Liver (tissue), 9 donors: ENCODE measurements around the gene CEND1. TPM values are rescaled to one million over a fixed set of nuclear protein-coding genes. Genes with fewer than 3 reads are reported as not detected.

Experiments used
- DNase-seq: peaks from one replicate; pipeline ENCODE4 v3.0.0-alpha.2; 2017; ENCODE audit warnings: low spot score
- H3K27ac ChIP-seq, 2 donors: one replicate each; pipeline ENCODE4 v1.7.0; 2013; ENCODE audit warnings: inconsistent platforms in 2 of 2, low read length in 2 of 2, control low read depth in 1 of 2, low read depth in 1 of 2, mild to moderate bottlenecking in 1 of 2
- H3K27me3 ChIP-seq, 4 donors: one replicate each; pipeline versions ENCODE4 v1.6.1 to v1.7.0; 2013; ENCODE audit warnings: low read length in 3 of 4, inconsistent platforms in 1 of 4, mild to moderate bottlenecking in 1 of 4, moderate library complexity in 1 of 4; ENCODE audit not compliant: control insufficient read depth in 4 of 4, insufficient read depth in 4 of 4
- H3K36me3 ChIP-seq, 4 donors: one replicate each; pipeline versions ENCODE4 v1.6.1 to v1.7.0; 2013; ENCODE audit warnings: low read length in 3 of 4, mild to moderate bottlenecking in 3 of 4, low read depth in 1 of 4, moderate library complexity in 1 of 4; ENCODE audit not compliant: control insufficient read depth in 4 of 4, insufficient read depth in 3 of 4
- H3K4me1 ChIP-seq, 4 donors: one replicate each; pipeline versions ENCODE4 v1.6.1 to v1.7.0; 2013; ENCODE audit warnings: low read length in 3 of 4, mild to moderate bottlenecking in 3 of 4, moderate library complexity in 1 of 4; ENCODE audit not compliant: control insufficient read depth in 4 of 4, insufficient read depth in 4 of 4
- H3K4me3 ChIP-seq, 3 donors: one replicate each; pipeline versions ENCODE4 v1.6.1 to v1.7.0; 2013; ENCODE audit warnings: low read length in 3 of 3, control low read depth in 1 of 3, low read depth in 1 of 3, mild to moderate bottlenecking in 1 of 3
- H3K9ac ChIP-seq, 2 donors: one replicate each; pipeline ENCODE4 v1.7.0; 2013; ENCODE audit warnings: low read length in 2 of 2, mild to moderate bottlenecking in 2 of 2, moderate library complexity in 2 of 2, control low read depth in 1 of 2, low read depth in 1 of 2
- H3K9me3 ChIP-seq, 4 donors: one replicate each; pipeline versions ENCODE4 v1.6.1 to v1.7.0; 2013; ENCODE audit warnings: low read length in 3 of 4; ENCODE audit not compliant: control insufficient read depth in 4 of 4
- ATF3 ChIP-seq: IDR thresholded peaks from 2 replicates; pipeline ENCODE4 v1.6.1; 2016; ENCODE audit warnings: antibody characterized with exemption
- FOXA1 ChIP-seq: IDR thresholded peaks from 2 replicates; pipeline ENCODE4 v1.6.1; 2016; ENCODE audit warnings: antibody characterized with exemption
- FOXA2 ChIP-seq: IDR thresholded peaks from 2 replicates; pipeline ENCODE4 v1.6.1; 2016; ENCODE audit warnings: antibody characterized with exemption
- GABPA ChIP-seq, 2 donors: IDR thresholded peaks in 1 of 2; conservative IDR thresholded peaks in 1 of 2; 2 replicates each; pipeline ENCODE4 v1.6.1; 2016; ENCODE audit warnings: antibody characterized with exemption in 2 of 2, mild to moderate bottlenecking in 1 of 2, moderate library complexity in 1 of 2
- HNF4A ChIP-seq, 2 donors: conservative IDR thresholded peaks; 2 replicates each; pipeline ENCODE4 v1.6.1; 2016; ENCODE audit warnings: antibody characterized with exemption in 2 of 2, mild to moderate bottlenecking in 2 of 2
- HNF4G ChIP-seq: IDR thresholded peaks from 2 replicates; pipeline ENCODE4 v1.6.1; 2016; ENCODE audit warnings: antibody characterized with exemption
- JUND ChIP-seq, 2 donors: IDR thresholded peaks; 2 replicates each; pipeline ENCODE4 v1.6.1; 2016; ENCODE audit warnings: antibody characterized with exemption in 2 of 2
- MAX ChIP-seq: IDR thresholded peaks from 2 replicates; pipeline ENCODE4 v1.6.1; 2016; ENCODE audit warnings: antibody characterized with exemption
- NR2F2 ChIP-seq: IDR thresholded peaks from 2 replicates; pipeline ENCODE4 v1.6.1; 2016; ENCODE audit warnings: antibody characterized with exemption
- RAD21 ChIP-seq, 2 donors: IDR thresholded peaks; 2 replicates each; pipeline ENCODE4 v1.6.1; 2016; ENCODE audit warnings: antibody characterized with exemption in 2 of 2, mild to moderate bottlenecking in 2 of 2
- REST ChIP-seq: IDR thresholded peaks from 2 replicates; pipeline ENCODE4 v1.6.1; 2016; ENCODE audit warnings: antibody characterized with exemption, mild to moderate bottlenecking
- RXRA ChIP-seq, 2 donors: IDR thresholded peaks; 2 replicates each; pipeline ENCODE4 v1.6.1; 2017 to 2018; ENCODE audit warnings: antibody characterized with exemption in 2 of 2, mild to moderate bottlenecking in 1 of 2
- SP1 ChIP-seq: IDR thresholded peaks from 2 replicates; pipeline ENCODE4 v1.6.1; 2018; ENCODE audit warnings: antibody characterized with exemption, mild to moderate bottlenecking
- TAF1 ChIP-seq: conservative IDR thresholded peaks from 2 replicates; pipeline ENCODE4 v1.6.1; 2016; ENCODE audit warnings: antibody characterized with exemption, mild to moderate bottlenecking
- WGBS: extraction: QIAGEN DNeasy Blood & Tissue Kit; methylation state at CpG from one replicate; pipeline ENCODE4 v1.1.7; 2013; 5-methylcytosine and 5-hydroxymethylcytosine counted together
- polyA plus RNA-seq, 2 donors: library from polyadenylated mRNA; stranded (reverse) in 1 of 2; unstranded in 1 of 2; fragments of 200-250 nt in 1 of 2; fragments of >200 nt in 1 of 2; fragmentation: Nextera tagmentation in 1 of 2; extraction: Ambion mirVana in 1 of 2; gene quantifications; one replicate each; pipeline versions ENCODE4 v1.2.1 to v1.2.3, GENCODE V29; 2013 to 2015
- total RNA-seq, 2 donors: library from RNA; depleted of rRNA; stranded (reverse); fragments of >200 nt; gene quantifications; one replicate each; pipeline ENCODE4 v1.2.3, GENCODE V29; 2014
- TF ChIP-seq, protein P1 (sequence below): IDR thresholded peaks from 2 replicates; pipeline ENCODE4 v1.6.1; 2016; ENCODE audit warnings: antibody characterized with exemption
- donor health status: healthy.
- donor health status: healthy.
- donor health status: healthy.
- donor health status: healthy.
- donor health status: healthy.

Gene CEND1
- total and polyA plus RNA-seq, 4 donors = not detected

GRCh38 chr11:761526-762108 lies 28.3 kb downstream of the CEND1 start:
- WGBS = 96% methylated on average over 8 of the region's 8 CpGs
- Histone ChIP-seq H3K9me3 (no peaks in the 10 kb centered on the region), H3K4me1 (peaks cover 0 to 8% (median 8%) of the 10 kb centered on the region in 4 donors), H3K36me3 (peaks cover 23 to 56% (median 30%) of the 10 kb centered on the region in 4 donors), H3K27ac (no peak overlapping the region), H3K4me3 (no peak overlapping the region), H3K27me3 (no peaks in the 10 kb centered on the region), H3K9ac (no peak overlapping the region)
- TF ChIP-seq REST (no peak), HNF4A (conservative IDR thresholded peaks at IDR 0.05) (no peak), HNF4G (no peak), FOXA2 (no peak), NR2F2 (no peak), TAF1 (no peak), RXRA (IDR thresholded peaks at IDR 0.05) (no peak), ATF3 (no peak), SP1 (no peak), FOXA1 (no peak)
- TF ChIP-seq, protein P1, sequence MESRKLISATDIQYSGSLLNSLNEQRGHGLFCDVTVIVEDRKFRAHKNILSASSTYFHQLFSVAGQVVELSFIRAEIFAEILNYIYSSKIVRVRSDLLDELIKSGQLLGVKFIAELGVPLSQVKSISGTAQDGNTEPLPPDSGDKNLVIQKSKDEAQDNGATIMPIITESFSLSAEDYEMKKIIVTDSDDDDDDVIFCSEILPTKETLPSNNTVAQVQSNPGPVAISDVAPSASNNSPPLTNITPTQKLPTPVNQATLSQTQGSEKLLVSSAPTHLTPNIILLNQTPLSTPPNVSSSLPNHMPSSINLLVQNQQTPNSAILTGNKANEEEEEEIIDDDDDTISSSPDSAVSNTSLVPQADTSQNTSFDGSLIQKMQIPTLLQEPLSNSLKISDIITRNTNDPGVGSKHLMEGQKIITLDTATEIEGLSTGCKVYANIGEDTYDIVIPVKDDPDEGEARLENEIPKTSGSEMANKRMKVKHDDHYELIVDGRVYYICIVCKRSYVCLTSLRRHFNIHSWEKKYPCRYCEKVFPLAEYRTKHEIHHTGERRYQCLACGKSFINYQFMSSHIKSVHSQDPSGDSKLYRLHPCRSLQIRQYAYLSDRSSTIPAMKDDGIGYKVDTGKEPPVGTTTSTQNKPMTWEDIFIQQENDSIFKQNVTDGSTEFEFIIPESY = no peak
- DNase-seq = no peak

DNA sequence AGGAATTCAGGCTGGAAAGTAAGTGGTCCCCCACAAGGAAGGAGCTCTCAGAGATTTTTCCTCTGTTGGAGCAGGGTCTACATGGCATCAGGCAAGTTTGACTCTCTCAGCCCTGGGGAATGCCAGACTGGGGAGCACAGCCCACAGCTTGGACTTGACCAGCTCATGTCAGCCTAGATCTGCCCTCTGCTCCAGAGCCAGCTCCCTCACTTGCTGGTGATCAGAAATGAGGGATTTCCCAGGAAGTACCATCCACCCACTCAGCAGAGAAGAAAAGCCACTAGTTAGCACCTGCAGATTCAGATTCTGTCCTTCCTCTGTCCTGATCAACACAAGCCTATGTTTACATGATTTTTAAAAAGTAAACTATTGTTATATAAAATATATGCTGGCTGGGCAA lies 29.7 kb downstream of the CEND1 start:
- Histone ChIP-seq H3K27ac (no peak overlapping the region), H3K4me1 (peaks cover 0 to 16% (median 12%) of the 10 kb centered on the region in 4 donors), H3K4me3 (no peak overlapping the region), H3K9me3 (no peaks in the 10 kb centered on the region), H3K27me3 (no peaks in the 10 kb centered on the region), H3K9ac (no peak overlapping the region), H3K36me3 (peaks cover 22 to 48% (median 25%) of the 10 kb centered on the region in 4 donors)
- DNase-seq = no peak
- TF ChIP-seq FOXA1 (no peak), SP1 (no peak), RXRA (IDR thresholded peaks at IDR 0.05) (no peak), GABPA (IDR thresholded peaks at IDR 0.05 in 1 of 2, conservative IDR thresholded peaks at IDR 0.05 in 1 of 2) (no peak), ATF3 (no peak), HNF4A (conservative IDR thresholded peaks at IDR 0.05) (no peak), HNF4G (no peak), REST (no peak), MAX (no peak), JUND (IDR thresholded peaks at IDR 0.05) (no peak), FOXA2 (no peak), NR2F2 (no peak), RAD21 (IDR thresholded peaks at IDR 0.05) (no peak)
- TF ChIP-seq, protein P1 = no peak
